ENCODE results near the gene MCOLN1. TPM values are rescaled to one million over a fixed set of nuclear protein-coding genes. Genes with fewer than 3 reads are reported as not detected.

The MCOLN1 gene
- total RNA-seq, 1 donor from 2014 or later, result 20.7 TPM

DNA sequence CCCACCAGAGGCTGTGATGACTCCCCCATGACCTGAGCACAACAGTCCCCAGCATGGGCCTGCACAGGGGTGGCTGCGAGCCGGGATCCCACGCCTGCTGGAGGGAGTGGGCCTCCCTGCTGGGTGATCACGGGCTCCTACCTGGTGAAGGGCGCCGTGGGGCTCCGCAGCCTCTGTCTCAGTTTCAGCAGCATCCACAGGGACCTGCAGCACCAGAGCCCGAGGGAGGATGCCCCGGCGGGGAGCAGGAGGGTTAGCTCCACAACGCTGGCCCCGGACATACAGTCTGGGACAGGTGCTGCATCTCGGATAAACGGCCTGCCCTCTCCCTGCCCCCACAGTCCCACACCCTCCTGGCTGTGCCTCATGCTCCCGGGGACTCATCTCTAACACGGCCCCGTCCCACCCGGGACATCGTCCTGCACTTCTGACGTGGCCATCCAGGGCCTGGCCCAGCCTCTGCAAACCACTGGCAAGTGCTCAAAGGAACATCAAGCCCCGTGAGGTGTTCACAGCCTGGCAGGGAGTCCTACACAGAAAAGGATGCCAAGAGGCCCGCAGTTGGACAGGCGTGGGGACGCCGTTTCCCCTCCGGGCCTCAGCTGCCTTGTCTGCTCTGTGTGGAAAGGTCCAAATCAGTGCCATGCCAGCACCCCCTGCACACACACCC, 44.1 kb upstream of the MCOLN1 start:
- Mint-ChIP-seq H3K9me3 (no peaks in the 10 kb centered on the region), H3K27ac (no peak overlapping the region), H3K4me1 (peaks cover 16% of the 10 kb centered on the region), H3K27me3 (ENCODE audit: low read depth) (no peaks in the 10 kb centered on the region), H3K4me3 (no peak overlapping the region), H3K36me3 (peaks cover 1% of the 10 kb centered on the region)
- DNase-seq (ENCODE audit: low spot score in 2 of 2, unreplicated experiment in 2 of 2), result no peak
- TF ChIP-seq, protein P1, sequence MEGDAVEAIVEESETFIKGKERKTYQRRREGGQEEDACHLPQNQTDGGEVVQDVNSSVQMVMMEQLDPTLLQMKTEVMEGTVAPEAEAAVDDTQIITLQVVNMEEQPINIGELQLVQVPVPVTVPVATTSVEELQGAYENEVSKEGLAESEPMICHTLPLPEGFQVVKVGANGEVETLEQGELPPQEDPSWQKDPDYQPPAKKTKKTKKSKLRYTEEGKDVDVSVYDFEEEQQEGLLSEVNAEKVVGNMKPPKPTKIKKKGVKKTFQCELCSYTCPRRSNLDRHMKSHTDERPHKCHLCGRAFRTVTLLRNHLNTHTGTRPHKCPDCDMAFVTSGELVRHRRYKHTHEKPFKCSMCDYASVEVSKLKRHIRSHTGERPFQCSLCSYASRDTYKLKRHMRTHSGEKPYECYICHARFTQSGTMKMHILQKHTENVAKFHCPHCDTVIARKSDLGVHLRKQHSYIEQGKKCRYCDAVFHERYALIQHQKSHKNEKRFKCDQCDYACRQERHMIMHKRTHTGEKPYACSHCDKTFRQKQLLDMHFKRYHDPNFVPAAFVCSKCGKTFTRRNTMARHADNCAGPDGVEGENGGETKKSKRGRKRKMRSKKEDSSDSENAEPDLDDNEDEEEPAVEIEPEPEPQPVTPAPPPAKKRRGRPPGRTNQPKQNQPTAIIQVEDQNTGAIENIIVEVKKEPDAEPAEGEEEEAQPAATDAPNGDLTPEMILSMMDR (IDR thresholded peaks at IDR 0.05; ENCODE audit: unreplicated experiment), result no peak

DNA sequence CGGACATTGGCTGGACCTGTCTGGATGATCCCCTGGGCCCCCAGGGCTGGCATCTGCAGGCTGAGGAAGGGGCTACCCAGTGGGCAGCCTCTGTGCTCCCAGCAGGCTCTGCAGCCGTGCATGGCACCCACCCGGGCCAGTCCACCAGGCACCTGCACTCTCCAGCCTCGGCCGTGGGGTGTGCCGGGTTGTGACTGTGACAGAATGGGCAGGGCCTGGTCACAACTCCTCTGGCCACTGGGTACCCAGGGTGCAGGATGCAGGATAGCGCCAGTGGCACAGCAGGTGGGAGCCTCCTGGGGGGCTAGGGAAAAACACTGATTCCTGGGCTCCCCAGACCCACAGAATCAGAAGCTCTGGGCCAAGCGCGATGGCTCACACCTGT, 43.6 kb upstream of the MCOLN1 start:
- Mint-ChIP-seq H3K9me3 (no peaks in the 10 kb centered on the region), H3K27me3 (ENCODE audit: low read depth) (no peaks in the 10 kb centered on the region), H3K4me3 (no peak overlapping the region), H3K27ac (no peak overlapping the region), H3K4me1 (peaks cover 20% of the 10 kb centered on the region), H3K36me3 (no peaks in the 10 kb centered on the region)
- TF ChIP-seq, protein P1 (IDR thresholded peaks at IDR 0.05; ENCODE audit: unreplicated experiment), result no peak
- DNase-seq (ENCODE audit: low spot score in 2 of 2, unreplicated experiment in 2 of 2), result no peak

DNA sequence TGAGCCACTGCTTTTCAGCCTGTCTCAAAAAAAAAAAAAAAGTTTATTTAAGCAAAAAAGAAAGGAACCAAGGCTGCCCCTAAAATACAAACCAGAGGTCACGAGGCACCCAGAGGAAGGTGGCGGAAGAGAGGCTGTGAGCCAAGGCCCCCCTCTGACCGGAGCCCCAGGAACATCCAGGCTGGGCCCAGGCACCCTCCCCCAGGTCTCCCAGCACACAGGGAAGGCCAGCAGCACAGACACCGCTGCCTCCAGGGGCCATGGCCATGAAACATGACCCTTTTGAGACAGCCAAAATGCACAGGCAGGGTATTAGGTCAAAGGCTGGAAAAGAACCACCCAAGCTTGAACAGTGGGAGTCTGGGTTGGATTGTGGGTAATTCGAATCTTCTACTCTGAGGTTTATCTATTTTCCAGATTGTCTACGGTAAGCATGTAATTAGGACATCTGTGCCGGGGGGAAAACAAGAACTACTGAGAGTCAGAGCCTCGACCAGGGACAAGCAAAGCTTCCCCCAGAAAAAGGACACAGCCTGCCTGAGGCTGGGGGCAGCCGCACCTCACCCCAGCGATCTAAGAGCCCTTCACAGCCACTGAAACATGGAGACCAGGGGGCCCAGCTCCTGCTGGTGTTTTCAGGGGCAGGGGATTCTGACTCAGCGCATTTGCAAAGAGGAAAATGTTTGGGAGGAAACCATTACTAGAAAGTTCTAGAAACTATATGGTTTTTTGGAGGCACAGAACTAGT, 42.0 kb upstream of the MCOLN1 start:
- TF ChIP-seq, protein P1 (IDR thresholded peaks at IDR 0.05; ENCODE audit: unreplicated experiment), result no peak
- peak overlapping the region; percentile 92 for H3K27ac Mint-ChIP-seq
- H3K27me3 Mint-ChIP-seq (ENCODE audit: low read depth), result no peaks in the 10 kb centered on the region
- H3K4me1 Mint-ChIP-seq, result peaks cover 20% of the 10 kb centered on the region
- no peak for DNase-seq (ENCODE audit: low spot score in 2 of 2, unreplicated experiment in 2 of 2)
- no peaks in the 10 kb centered on the region for H3K36me3 Mint-ChIP-seq
- no peak overlapping the region for H3K4me3 Mint-ChIP-seq
- H3K9me3 Mint-ChIP-seq, result no peaks in the 10 kb centered on the region

DNA sequence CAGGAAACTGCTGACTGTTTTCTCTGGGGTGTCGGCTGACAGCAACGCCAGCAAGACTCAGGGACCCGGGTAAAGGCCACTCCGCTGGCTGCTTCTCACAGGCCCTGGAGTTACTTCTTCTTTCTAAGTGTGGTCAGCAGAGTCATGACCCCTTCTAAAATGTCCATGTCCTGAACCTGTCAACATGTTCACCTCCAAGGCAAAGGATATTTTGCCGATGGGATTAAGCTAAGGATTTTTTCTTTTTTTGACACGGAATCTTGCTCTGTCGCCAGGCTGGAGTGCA, 41.5 kb upstream of the MCOLN1 start:
- no peak overlapping the region for H3K27ac Mint-ChIP-seq
- no peaks in the 10 kb centered on the region for H3K36me3 Mint-ChIP-seq
- H3K4me1 Mint-ChIP-seq, result peaks cover 20% of the 10 kb centered on the region
- no peaks in the 10 kb centered on the region for H3K27me3 Mint-ChIP-seq (ENCODE audit: low read depth)
- TF ChIP-seq, protein P1 (IDR thresholded peaks at IDR 0.05; ENCODE audit: unreplicated experiment), result no peak
- no peak for DNase-seq (ENCODE audit: low spot score in 2 of 2, unreplicated experiment in 2 of 2)
- no peaks in the 10 kb centered on the region for H3K9me3 Mint-ChIP-seq
- H3K4me3 Mint-ChIP-seq, result no peak overlapping the region

DNA sequence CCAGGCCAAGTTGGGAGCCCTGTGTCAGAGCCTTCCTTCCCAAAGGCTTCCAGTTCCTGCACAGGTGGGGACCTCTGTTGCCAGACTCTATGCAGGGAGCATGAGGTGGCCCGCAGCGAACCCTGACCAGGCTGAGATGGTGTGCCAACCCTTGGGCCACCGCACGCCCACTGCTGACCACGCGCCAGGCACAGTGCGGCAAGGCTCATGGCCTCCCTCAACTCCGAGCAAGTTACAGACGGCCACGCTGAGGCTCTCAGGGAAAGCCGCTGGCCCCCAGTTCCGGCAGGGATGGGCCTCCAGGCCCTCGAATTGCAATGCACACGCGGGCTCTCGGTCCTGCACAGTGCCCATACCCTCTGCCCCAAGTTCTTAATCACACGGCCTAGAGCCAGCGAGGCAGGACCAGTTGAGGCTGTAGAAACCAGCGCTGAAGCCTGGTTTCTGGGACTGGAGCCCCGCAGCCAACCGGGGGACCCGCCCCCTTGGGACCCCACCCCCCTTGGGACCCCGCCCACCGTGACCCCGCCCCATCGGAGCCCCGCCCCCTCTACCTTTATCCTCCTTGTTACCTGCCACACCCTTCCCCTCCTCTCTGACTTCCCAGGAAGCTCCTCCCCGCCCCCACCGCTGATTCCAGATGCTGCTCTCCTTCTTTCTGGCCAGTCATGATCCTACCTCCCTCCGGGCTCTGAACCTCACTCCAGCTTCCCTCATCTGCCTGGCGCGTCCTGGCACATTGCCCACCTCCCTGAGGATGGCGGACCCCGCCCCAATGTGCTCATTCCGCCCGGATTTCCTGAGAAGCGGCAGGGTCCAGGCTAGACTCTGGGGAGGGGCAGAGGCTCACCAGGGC, 39.6 kb upstream of the MCOLN1 start:
- H3K36me3 Mint-ChIP-seq, result no peaks in the 10 kb centered on the region
- TF ChIP-seq, protein P1 (IDR thresholded peaks at IDR 0.05; ENCODE audit: unreplicated experiment), result no peak
- no peaks in the 10 kb centered on the region for H3K9me3 Mint-ChIP-seq
- DNase-seq (ENCODE audit: low spot score in 2 of 2, unreplicated experiment in 2 of 2), result peak; percentile 51 to 66
- peak overlapping the region; percentile 75 for H3K27ac Mint-ChIP-seq
- peaks cover 20% of the 10 kb centered on the region for H3K4me1 Mint-ChIP-seq
- H3K27me3 Mint-ChIP-seq (ENCODE audit: low read depth), result no peaks in the 10 kb centered on the region
- peak overlapping the region; percentile 29 for H3K4me3 Mint-ChIP-seq

Data from mesothelial cell of epicardium (in vitro differentiated cells).